ENCODE data around the gene TTC6.
"Not testable (repeated sequence)": the region's sequence is repeated elsewhere in the genome, so short reads cannot be mapped to it uniquely, and the experiment has no call there.

DNA sequence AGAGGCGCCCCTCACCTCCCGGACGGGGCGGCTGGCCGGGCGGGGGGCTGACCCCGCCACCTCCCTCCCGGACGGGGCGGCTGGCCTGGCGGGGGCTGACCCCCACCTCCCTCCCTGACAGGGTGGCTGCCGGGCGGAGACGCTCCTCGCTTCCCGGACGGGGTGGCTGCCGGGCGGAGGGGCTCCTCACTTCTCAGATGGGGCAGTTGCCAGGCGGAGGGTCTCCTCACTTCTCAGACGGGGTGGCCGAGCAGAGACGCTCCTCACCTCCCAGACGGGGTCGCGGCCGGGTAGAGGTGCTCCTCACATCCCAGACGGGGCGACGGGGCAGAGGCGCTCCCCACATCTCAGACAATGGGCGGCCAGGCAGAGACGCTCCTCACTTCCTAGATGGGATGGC lies 39.8 kb upstream of the TTC6 start:
- not testable (repeated sequence) for TF ChIP-seq EZH2 (IDR thresholded peaks at IDR 0.05; ENCODE audit: low read depth); CTCF (conservative IDR thresholded peaks at IDR 0.05)

Measured in PC-9 (cell line).